DMS79 (cell line): Measurements from ENCODE around the gene SLC43A3.

Experiments
- DNase-seq: peaks from one replicate; lab custom pipeline; 2025; lab: John Stamatoyannopoulos, UW

The SLC43A3 gene

GRCh38 chr11:57357310-57357709, 69.6 kb downstream of the SLC43A3 start:
- no peak for DNase-seq
